HCT116 (cell line): ENCODE data around the gene LRRC3B.

Experiments
- EZH2 ChIP-seq: fragments of 200-600 bp; sonication (generic); IDR thresholded peaks from 2 replicates; pipeline ENCODE4 v1.6.1; 2017; ENCODE audit warnings: antibody characterized with exemption, mixed run types
- JUND ChIP-seq: IDR thresholded peaks from 2 replicates; pipeline ENCODE4 v1.6.1; 2012
- TCF7L2 ChIP-seq: IDR thresholded peaks from 2 replicates; pipeline ENCODE4 v1.7.0; 2011; ENCODE audit warnings: borderline replicate concordance, inconsistent platforms; ENCODE audit not compliant: insufficient read depth, insufficient read length; ENCODE audit errors: extremely low read depth

GRCh38 chr3:26590919-26591484 lies 31.6 kb upstream of the LRRC3B start:
- TF ChIP-seq TCF7L2 (no peak), JUND (no peak), EZH2 (no peak)
